Astrocyte of the cerebellum (primary cell): ENCODE results near the gene CIAO3.
A peak's percentile ranks its signal among the peaks of the same experiment; 100 is the strongest.

ENCODE experiments used
- DNase-seq: peaks from one replicate; pipeline ENCODE4 v3.0.0-alpha.2; 2011; ENCODE audit warnings: low read depth
- H3K4me3 ChIP-seq: 2 replicates; pipeline ENCODE4 v1.5.1; 2011; ENCODE audit warnings: mild to moderate bottlenecking, low read depth, low read length, moderate library complexity
- in situ Hi-C: cut with HindIII; loops from 2 replicates; pipeline ENCODE4 v1.10.0; 2017; ENCODE audit warnings: low sequenced_read_pairs
- TF ChIP-seq, protein P1 (sequence below): IDR thresholded peaks from 2 replicates; pipeline ENCODE4 v1.5.1; 2012; ENCODE audit warnings: low read length, low read depth, moderate library complexity, mild to moderate bottlenecking; ENCODE audit errors: missing control alignments

CIAO3 gene

DNA sequence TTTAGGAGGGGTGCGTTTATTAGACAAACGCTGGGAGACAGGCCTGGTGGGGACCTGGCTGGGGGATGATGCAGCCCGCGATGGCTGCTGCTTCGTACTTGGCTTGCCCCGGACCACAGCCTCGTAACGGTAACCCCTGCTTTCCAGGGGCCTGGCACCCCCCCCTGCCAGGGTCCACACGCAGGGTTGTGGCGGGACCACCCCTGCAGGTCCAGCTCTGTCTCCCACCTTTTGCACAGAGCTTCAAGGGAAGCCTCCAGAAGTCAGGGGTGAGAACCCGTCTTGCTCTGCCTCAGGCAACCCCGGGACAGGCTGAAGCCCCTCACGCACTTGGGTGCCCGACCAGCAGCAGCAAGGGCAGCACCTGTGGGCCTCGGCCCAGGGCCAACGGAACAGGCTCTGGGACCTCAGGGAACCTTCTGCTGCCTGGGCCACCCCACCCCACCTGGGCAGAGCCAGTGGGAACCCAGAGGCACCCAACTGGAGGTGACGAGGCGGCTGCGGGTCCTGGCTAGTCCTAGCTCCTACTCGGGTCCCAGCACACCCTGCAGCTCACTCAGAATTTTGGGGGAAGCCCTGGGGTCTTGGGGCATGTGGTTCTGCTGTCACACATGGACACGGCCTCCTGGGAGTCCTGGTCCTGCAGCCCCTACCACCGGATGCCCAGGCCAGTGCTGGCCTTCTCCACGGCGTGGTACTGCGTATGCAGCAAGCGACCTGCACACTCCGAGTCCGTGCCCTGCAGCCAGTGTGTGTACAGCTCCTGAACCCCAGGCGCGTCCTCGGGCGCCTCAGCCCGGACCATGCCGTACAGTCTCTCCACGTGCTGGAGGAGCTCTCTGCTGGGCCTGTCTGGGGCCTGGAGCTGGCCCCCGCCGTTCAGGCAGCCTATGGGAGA, 10.8 kb downstream of the CIAO3 start:
- no peak for DNase-seq
- no peak overlapping the region for H3K4me3 ChIP-seq
- in situ Hi-C loops: no loop called here
- TF ChIP-seq, protein P1, sequence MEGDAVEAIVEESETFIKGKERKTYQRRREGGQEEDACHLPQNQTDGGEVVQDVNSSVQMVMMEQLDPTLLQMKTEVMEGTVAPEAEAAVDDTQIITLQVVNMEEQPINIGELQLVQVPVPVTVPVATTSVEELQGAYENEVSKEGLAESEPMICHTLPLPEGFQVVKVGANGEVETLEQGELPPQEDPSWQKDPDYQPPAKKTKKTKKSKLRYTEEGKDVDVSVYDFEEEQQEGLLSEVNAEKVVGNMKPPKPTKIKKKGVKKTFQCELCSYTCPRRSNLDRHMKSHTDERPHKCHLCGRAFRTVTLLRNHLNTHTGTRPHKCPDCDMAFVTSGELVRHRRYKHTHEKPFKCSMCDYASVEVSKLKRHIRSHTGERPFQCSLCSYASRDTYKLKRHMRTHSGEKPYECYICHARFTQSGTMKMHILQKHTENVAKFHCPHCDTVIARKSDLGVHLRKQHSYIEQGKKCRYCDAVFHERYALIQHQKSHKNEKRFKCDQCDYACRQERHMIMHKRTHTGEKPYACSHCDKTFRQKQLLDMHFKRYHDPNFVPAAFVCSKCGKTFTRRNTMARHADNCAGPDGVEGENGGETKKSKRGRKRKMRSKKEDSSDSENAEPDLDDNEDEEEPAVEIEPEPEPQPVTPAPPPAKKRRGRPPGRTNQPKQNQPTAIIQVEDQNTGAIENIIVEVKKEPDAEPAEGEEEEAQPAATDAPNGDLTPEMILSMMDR: no peak

DNA sequence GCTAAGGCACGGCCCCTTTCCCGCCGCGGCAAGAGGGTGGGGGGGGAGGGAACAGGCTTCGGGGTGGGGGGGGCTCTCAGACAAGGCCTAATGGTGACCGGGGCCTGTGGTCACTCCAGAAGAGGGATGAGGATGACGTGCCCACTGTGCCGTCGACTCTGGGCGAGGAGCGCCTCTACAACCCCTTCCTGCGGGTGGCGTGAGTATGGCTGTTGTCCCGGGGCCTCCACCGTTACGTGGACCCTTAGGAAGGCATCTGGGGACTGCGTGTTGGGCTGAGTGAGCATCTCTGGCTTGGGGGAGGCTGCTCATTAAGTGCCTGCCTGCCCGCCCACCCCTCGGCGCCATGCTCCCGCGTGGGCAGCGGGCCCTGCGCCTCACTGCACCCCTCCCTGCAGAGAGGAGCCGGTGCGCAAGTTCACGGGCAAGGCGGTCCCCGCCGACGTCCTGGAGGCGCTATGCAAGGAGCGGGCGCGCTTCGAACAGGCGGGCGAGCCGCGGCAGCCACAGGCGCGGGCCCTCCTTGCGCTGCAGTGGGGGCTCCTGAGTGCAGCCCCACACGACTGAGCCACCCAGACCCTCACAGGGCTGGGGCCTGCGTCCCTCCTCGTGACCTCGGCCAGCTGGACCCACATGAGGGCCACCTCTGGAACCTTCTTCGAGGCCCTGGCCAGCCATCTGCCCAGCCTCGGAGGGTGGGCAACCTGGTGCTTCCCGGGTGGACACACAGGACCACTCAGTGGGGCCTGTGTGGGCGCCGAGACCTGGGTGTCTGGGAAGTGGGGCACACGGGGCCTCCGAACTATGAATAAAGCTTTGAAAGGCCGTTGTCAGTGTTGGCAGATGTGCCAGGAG, 11.7 kb downstream of the CIAO3 start:
- DNase-seq: no peak
- H3K4me3 ChIP-seq: peak overlapping the region; percentile 60
- TF ChIP-seq, protein P1: no peak
- in situ Hi-C loops: no loop called here

DNA sequence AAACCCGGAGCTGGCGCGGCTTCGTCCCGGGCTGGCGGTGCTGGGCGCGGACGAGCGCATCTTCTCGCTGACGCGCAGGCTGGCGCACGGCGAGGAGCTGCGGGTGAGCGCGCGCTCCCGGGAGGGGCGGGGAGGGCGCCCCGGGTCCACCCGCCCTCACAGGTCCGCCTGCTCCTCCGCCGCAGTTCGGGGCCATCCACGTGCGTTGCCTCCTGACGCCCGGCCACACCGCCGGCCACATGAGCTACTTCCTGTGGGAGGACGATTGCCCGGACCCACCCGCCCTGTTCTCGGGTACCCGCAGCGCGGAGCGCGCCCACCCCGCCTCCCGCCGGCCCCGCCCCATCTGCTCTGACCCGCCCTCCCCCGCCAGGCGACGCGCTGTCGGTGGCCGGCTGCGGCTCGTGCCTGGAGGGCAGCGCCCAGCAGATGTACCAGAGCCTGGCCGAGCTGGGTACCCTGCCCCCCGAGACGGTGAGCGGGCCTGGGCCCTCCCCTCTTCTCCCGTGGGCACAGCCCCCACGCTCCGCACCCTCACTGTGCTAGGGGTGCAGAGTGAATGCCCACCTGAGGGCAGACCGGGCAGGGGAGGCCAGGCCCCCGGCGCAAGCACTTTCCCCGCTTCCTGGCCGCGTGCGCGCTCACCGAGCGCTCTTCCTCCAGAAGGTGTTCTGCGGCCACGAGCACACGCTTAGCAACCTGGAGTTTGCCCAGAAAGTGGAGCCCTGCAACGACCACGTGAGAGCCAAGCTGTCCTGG, 12.5 kb downstream of the CIAO3 start:
- TF ChIP-seq, protein P1: no peak
- no peak for DNase-seq
- in situ Hi-C loops: no loop called here
- peak overlapping the region; percentile 60 for H3K4me3 ChIP-seq

DNA sequence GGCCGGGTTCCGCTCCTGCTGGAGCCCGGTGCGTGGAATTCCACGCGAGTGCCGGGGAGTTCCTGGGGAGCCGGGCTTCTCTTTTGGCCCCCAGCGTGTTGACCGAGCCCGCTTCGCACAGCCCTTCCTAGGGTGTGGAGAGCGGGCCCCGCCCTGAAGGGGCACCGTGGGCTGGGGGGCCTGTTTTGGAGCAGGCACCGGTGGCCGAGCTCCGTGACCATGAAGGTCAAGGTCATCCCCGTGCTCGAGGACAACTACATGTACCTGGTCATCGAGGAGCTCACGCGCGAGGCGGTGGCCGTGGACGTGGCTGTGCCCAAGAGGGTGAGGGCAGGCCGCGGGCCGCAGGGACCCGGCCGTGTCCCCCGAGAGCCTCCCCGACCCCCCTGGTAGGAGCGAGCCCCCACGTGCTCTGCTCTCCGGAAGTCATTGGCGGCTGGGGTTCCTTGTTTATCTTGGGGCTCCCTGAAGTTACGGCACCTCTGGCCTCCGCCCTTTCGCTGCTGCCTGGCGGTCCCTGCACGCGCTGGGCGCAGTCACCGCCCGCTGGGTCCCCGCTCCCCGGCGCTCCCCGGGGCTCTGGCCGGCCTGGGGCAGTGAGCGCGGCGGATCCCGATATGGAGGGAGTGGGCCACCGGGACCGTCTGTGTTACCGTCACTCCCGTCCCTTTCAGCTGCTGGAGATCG, 13.4 kb downstream of the CIAO3 start:
- DNase-seq: no peak
- peak overlapping the region; percentile 60 for H3K4me3 ChIP-seq
- TF ChIP-seq, protein P1: no peak
- in situ Hi-C loops: no loop called here

DNA sequence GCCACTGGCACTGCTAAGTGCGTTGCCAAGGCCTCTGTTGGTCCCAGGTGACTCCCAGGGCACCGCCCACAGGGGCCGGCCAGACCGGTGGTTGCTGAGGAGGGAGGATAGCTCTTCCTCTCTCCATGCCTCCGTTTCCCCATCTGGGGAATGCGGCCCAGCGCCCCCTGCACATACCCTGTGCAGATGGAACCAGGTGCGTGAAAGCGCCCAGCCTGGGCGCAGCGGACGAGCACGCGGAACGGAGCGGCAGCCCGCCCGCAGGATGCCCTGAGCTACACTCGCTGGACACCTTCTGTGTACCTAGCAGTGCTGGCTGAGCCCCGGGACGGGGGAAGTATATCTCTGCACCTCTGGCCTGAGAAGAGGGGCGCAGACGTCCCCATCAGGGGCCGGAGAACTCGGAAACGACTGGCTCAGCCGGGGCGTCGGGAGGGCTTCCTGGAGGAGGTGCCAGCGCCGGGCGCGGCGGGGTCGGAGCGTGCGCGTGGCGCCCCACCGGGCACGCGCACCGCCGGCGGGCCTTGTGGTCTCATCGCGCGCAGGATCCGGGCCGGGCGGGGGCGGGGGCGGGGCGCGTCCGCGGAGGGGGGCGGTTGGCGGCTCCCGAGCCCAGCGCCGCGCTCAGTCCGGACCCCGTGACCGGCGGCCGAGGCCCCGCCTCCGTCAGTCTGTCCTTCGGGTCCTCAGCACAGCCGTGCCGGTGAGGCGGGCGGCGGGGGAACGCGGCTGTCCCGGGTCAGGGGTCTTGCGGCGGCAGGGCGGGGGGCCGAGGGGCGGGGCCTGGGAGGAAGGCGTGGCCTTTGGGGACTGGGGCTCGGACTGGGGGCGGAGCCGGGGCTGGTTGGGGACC, 14.1 kb downstream of the CIAO3 start, which contains the start of the genes CCDC78 and HAGHL:
TSS of gene CCDC78 (minus strand) at position 6 of the 853 bp plus-strand sequence. CDS start 76 bp downstream, outside the sequence.
TSS of gene HAGHL (plus strand) at position 669 of the 853 bp plus-strand sequence. CDS start 404 bp downstream, outside the sequence.
- DNase-seq: no peak
- in situ Hi-C loops: no loop called here
- TF ChIP-seq, protein P1: no peak
- peak within 1 kb of the TSS; percentile 60 for H3K4me3 ChIP-seq
